Measurements from ENCODE around the gene CDKAL1.

CDKAL1 gene

GRCh38 chr6:21123507-21124436 lies 589.5 kb downstream of the CDKAL1 start:
- no peak for DNase-seq

- no peak for DNase-seq
Measured at GRCh38 chr6:21128601-21129000, 594.3 kb downstream of the CDKAL1 start.

DNA sequence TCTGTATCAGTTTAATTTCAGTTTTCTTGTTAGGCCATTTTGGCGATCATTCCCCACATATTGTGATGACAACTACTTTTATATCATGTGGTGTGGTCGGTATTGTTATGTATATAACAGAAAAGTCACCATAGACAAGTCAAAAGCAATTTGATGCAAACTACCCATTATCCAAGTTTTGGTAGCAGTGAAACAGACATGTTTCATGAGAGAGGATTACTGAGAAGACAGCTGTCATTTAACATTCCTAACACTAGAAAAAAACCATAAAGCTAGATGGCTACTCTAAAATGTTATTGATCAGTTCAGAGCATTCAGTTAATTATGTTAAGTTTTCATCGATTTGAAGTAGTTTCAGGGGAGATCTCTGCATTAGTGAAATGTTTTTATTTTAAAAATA lies 597.1 kb downstream of the CDKAL1 start:
- DNase-seq = no peak

DNA sequence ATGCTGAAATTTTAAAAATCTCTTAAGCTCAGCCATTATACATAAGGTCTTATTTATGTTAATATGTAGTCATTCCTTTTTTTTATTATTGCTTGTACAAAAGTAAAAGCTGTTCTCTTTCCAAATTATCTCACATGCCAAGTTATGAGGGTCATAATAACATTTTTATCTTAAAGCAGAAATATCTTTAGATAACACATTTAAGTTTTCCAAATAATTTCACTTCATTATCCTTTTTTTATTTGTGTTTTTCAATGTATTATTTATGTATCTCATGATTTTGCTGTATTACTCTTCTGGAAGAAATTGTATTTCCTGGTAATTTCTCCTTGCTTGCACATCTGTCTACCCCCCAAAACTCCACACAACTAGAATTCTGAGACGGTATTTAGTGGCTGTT lies 598.2 kb downstream of the CDKAL1 start:
- DNase-seq = no peak

- no peak for DNase-seq
Measured at GRCh38 chr6:21132856-21133838, 598.9 kb downstream of the CDKAL1 start.

GRCh38 chr6:21133901-21134300 lies 599.6 kb downstream of the CDKAL1 start:
- DNase-seq = no peak

GRCh38 chr6:21134356-21134755 lies 600.1 kb downstream of the CDKAL1 start:
- DNase-seq = no peak

DNA sequence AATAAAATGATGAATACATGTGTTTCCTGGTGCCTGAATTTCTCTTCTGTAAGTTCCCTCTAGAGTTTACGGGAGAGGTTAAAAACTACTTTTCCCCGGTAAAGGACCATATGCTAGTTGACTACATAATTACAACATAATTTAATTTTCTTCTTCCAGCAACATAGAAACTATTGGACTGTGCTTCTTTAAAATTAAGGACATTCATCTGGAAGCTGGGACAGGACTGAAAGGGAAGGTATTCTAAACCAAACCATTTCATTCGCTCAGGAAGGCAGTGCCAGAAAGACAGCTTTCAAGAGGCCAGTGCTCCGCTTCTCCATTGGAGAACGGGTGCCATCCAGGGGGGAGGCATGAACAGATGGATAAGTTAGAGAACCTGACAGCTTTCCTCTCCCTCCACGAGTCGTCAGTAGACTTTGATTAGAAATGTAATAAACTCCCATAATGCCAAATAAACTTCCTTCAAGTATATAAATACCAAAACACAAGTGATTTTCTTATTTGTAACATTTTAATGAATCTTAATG lies 601.3 kb downstream of the CDKAL1 start:
- no peak for DNase-seq

DNA sequence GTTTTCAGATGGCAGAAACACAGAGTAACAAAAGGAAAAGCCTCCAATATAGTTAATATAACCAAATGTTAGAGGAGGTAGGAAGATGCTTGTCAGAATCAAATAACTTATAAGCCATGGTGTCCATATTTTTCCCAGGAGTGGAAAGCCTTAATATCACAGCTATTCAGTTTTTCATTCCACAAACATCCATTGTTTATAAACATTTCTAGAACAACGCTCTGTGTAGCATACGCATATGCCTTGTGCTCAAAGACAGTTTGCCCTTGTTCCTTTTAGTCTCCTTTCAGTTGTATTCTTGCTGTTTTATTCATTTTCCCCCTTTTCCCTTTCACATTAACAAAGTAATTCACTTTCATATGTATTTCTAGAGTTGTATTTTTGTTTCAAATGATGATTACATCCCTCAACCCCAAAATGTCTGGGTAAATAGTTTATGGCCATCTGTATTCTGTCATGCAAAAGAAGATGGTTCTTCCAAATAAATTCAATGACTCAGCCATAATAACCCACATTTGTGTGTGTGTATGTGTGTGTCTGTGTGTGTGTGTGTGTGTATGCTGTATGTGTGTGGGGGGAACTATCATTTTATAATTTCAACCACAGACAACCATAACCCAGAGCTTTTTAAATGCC lies 603.6 kb downstream of the CDKAL1 start:
- DNase-seq = no peak

- DNase-seq = no peak
Measured at GRCh38 chr6:21138336-21139069, 604.2 kb downstream of the CDKAL1 start.

DNA sequence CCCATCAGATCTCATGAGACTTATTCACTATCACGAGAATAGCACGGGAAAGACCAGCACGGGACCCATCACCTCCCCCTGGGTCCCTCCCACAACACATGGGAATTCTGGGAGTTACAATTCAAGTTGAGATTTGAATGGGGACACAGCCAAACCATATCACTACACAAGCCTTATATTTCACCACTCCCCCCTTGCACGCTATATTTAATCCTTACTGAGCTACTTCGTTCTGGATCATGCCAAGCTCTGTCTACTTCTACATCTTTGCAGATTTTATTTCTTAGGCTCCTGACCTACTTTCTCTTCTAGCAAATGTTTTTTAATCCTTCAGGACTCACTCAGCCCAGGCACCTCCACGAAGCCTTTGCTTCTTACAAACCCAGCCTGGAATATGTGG lies 606.7 kb downstream of the CDKAL1 start:
- DNase-seq = no peak

GRCh38 chr6:21141616-21142303 lies 607.5 kb downstream of the CDKAL1 start:
- DNase-seq = no peak

DNA sequence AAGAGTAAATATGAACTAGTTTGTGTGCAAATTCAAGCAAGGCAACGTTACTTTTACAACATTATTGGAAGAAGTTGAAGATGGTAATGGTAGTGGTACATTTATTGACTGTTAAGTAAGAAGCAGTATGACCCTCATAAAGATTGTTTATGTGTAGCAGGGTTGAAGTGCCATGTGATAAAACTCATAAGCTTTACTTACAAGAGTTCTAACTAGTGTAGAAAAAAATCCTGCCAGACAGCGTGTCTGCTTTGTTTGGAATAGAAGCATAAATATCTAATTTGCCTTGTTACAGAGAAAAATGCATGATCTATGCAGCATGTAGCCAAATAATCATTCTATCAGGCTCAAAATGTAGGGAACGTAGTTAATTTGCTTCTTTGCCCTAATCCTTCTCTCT lies 608.5 kb downstream of the CDKAL1 start:
- no peak for DNase-seq

DNA sequence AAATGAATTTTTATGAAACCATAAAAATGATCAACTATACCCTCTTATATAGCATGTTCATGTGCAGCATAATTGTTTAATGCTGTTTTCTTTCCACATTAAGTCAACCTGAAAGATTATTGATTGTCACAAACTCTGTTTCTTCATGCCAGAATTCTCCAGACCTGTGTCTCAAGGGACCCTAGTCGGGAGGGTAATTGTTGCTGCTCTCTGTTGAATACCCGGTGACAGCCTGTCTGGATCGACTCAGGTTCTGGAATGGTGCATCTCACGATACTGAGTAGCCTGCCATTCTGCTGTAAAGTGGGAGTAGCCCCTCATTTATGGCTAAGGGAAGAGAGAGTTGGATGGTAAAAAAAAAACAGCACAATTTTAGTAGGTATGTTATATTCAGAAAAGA lies 609.4 kb downstream of the CDKAL1 start:
- no peak for DNase-seq

GRCh38 chr6:21144928-21145327 lies 610.7 kb downstream of the CDKAL1 start:
- DNase-seq = no peak

DNA sequence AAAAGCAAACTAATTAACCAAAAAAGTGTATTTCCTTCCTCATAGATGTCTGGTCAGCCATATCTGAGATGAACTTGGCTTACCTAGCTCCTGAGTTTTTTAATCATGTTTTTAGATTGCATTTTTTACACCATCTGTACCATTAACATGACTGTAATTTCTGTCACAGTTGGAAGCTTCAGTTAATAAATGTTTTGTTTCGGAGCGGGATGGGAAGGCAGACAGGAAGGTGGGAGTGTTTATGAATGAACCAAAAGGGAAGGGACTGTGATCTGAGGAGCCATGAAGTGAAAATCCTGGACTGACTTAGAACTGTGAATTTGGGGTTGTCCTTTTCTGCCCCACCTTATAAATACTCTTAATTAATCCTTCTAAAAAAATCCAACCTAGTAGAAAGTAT lies 613.7 kb downstream of the CDKAL1 start:
- no peak for DNase-seq

- no peak for DNase-seq
Measured at GRCh38 chr6:21149470-21149869, 615.2 kb downstream of the CDKAL1 start.

- no peak for DNase-seq
Measured at GRCh38 chr6:21150667-21151066, 616.4 kb downstream of the CDKAL1 start.

GRCh38 chr6:21151119-21151518 lies 616.9 kb downstream of the CDKAL1 start:
- no peak for DNase-seq

DNA sequence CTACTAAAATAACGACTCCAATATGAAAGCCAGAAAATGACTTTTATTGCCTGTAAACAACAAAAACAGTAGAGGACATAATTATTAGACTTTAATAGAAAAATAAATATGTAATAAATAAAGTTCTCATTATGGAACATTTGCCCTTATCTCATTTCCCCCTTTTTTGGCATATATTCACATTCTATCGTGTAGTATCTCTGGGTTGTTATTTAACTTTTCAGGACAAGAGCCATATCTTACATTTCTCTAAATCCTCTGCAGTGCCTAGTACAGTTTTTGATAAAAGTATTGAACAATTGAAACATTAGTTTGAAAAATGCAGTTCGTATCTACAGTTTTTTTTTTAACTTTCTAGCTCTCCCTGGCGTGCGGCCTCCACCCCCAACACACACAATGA lies 617.3 kb downstream of the CDKAL1 start:
- DNase-seq = no peak

DNA sequence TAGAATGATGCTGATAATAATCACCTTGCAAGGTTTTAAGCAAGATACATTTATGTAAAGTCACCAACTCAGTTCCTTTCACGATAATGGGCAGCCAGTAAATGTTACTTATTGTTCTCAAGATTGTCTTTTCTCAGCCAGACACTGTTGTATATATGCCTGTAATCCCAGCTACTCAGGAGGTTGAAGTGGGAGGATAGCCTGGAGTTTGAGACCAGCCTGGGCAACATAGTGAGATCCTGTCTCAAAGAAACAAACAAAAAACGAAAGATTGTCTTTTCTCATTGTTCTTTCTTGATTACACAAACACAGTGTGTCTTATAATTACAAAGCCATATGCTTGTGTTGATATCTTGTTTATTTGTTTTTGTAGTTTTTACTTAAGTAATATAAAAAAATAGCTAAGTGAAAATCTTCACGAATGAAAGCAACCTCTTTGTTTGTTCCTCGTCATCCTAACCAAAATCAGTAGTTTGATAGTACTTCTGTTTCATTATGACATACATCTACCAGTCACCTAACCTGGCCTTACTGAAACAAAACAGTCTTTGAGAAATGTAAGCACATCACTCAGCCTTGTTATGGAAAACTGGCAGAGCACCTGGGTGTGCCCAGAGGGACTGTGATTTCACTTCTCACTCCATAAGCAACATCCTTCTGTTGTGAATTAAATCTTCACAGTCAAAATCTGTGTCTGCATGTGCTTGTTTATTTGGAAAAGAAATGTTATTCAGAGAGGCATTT lies 623.1 kb downstream of the CDKAL1 start:
- no peak for DNase-seq

Measured in NCI-H1105 treated with DMSO at 0.1 percent for 48 hours (cell line).